ENCODE data around the gene MORN3. TPM values are rescaled to one million over a fixed set of nuclear protein-coding genes. Genes with fewer than 3 reads are reported as not detected.
"Not testable (repeated sequence)": the region's sequence is repeated elsewhere in the genome, so short reads cannot be mapped to it uniquely, and the experiment has no call there.

MORN3 gene
- total RNA-seq, 2 experiments from 2014 or later, result 0.13 to 0.32 TPM

GRCh38 chr12:121634836-121635235 lies 34.6 kb downstream of the MORN3 start:
- Histone ChIP-seq H3K36me3 (ENCODE audit: insufficient read depth, low read length) (peaks cover 9% of the 10 kb centered on the region; the same call in 1 of the 2 replicates), H3K27ac (ENCODE audit: low read depth, low read length, poor library complexity, severe bottlenecking) (no peak overlapping the region), H3K79me2 (ENCODE audit: insufficient read depth, low read depth, low read length) (peaks cover 16% of the 10 kb centered on the region), H3K4me2 (ENCODE audit: low read length) (no peak overlapping the region), H2AFZ (ENCODE audit: low read length) (no peak overlapping the region), H3K4me1 (ENCODE audit: insufficient read depth, low read length, poor library complexity, severe bottlenecking) (peaks cover 28% of the 10 kb centered on the region), H3K4me3 (ENCODE audit: low read depth, low read length, poor library complexity, severe bottlenecking) (no peak overlapping the region), H4K20me1 (ENCODE audit: insufficient read depth, low read length) (no peaks in the 10 kb centered on the region), H3K9me2 (ENCODE audit: insufficient read depth, low read length) (no peaks in the 10 kb centered on the region), H3K9me3 (ENCODE audit: low read length) (no peaks in the 10 kb centered on the region)
- DNase-seq (ENCODE audit: low spot score), result no peak
- TF ChIP-seq CTCF (conservative IDR thresholded peaks at IDR 0.05; ENCODE audit: low read length) (no peak), EZH2phosphoT487 (IDR thresholded peaks at IDR 0.05; ENCODE audit: borderline replicate concordance, low read depth, low read length) (no peak)
- ChIA-PET CTCF (ENCODE audit: unreplicated experiment) (no interaction called here), POLR2A (interaction anchor here (1.3 kb wide), 1 partner anchor 111 kb away, joined by 3 read pairs; no protein-coding TSS in a partner anchor)
- intact Hi-C loops (cut with micrococcal nuclease; ENCODE audit: unreplicated experiment), result no loop called here
- no TSS peak for BruUV-seq (replicated peaks)

GRCh38 chr12:121633833-121634196 lies 35.6 kb downstream of the MORN3 start:
- H3K4me1 ChIP-seq (ENCODE audit: insufficient read depth, low read length, poor library complexity, severe bottlenecking), result peaks cover 38% of the 10 kb centered on the region
- H2AFZ ChIP-seq (ENCODE audit: low read length); BruUV-seq (replicated peaks); H4K20me1 ChIP-seq (ENCODE audit: insufficient read depth, low read length); H3K27ac ChIP-seq (ENCODE audit: low read depth, low read length, poor library complexity, severe bottlenecking); CTCF ChIA-PET (ENCODE audit: unreplicated experiment); H3K4me3 ChIP-seq (ENCODE audit: low read depth, low read length, poor library complexity, severe bottlenecking); H3K9me3 ChIP-seq (ENCODE audit: low read length); H3K4me2 ChIP-seq (ENCODE audit: low read length); DNase-seq (ENCODE audit: low spot score); POLR2A ChIA-PET; intact Hi-C loops (cut with micrococcal nuclease; ENCODE audit: unreplicated experiment); H3K9me2 ChIP-seq (ENCODE audit: insufficient read depth, low read length): not testable (repeated sequence)
- peaks cover 15% of the 10 kb centered on the region; the same call in 1 of the 2 replicates for H3K36me3 ChIP-seq (ENCODE audit: insufficient read depth, low read length)
- peaks cover 23% of the 10 kb centered on the region for H3K79me2 ChIP-seq (ENCODE audit: insufficient read depth, low read depth, low read length)

GRCh38 chr12:121632069-121632970 lies 37.1 kb downstream of the MORN3 start:
- BruUV-seq (replicated peaks), result no TSS peak
- H2AFZ ChIP-seq (ENCODE audit: low read length), result no peak overlapping the region
- H4K20me1 ChIP-seq (ENCODE audit: insufficient read depth, low read length), result peaks cover 9% of the 10 kb centered on the region; the same call in 1 of the 2 replicates
- DNase-seq (ENCODE audit: low spot score), result no peak
- peaks cover 43% of the 10 kb centered on the region for H3K4me1 ChIP-seq (ENCODE audit: insufficient read depth, low read length, poor library complexity, severe bottlenecking)
- H3K9me2 ChIP-seq (ENCODE audit: insufficient read depth, low read length), result no peaks in the 10 kb centered on the region
- ChIA-PET POLR2A (interaction anchor here (0.7 kb wide), 1 partner anchor 16 kb away, joined by 3 read pairs; no protein-coding TSS in a partner anchor), CTCF (ENCODE audit: unreplicated experiment) (no interaction called here)
- peaks cover 15% of the 10 kb centered on the region; the same call in 1 of the 2 replicates for H3K36me3 ChIP-seq (ENCODE audit: insufficient read depth, low read length)
- H3K9me3 ChIP-seq (ENCODE audit: low read length), result no peaks in the 10 kb centered on the region
- no peak overlapping the region for H3K27ac ChIP-seq (ENCODE audit: low read depth, low read length, poor library complexity, severe bottlenecking)
- no peak for TF ChIP-seq EZH2phosphoT487 (IDR thresholded peaks at IDR 0.05; ENCODE audit: borderline replicate concordance, low read depth, low read length)
- no peak for TF ChIP-seq CTCF (conservative IDR thresholded peaks at IDR 0.05; ENCODE audit: low read length)
- H3K4me2 ChIP-seq (ENCODE audit: low read length), result peak overlapping the region; percentile 27; the same call in 1 of the 2 replicates
- H3K79me2 ChIP-seq (ENCODE audit: insufficient read depth, low read depth, low read length), result peaks cover 30% of the 10 kb centered on the region
- intact Hi-C loops (cut with micrococcal nuclease; ENCODE audit: unreplicated experiment), result no loop called here
- no peak overlapping the region for H3K4me3 ChIP-seq (ENCODE audit: low read depth, low read length, poor library complexity, severe bottlenecking)
